ENCODE data around the gene NCLN. TPM values are rescaled to one million over a fixed set of nuclear protein-coding genes. Genes with fewer than 3 reads are reported as not detected.

The NCLN gene
- total RNA-seq, 1 donor, result 52.7 TPM

GRCh38 chr19:3142292-3142670 lies 43.4 kb upstream of the NCLN start:
- no peak for TF ChIP-seq CTCF (IDR thresholded peaks at IDR 0.05; ENCODE audit: insufficient read depth, low read depth, low read length)
- H3K4me3 ChIP-seq (ENCODE audit: low read depth, low read length), result no peak overlapping the region
- peak; percentile 62 for DNase-seq (ENCODE audit: low read depth)

GRCh38 chr19:3142781-3143337 lies 42.9 kb upstream of the NCLN start:
- no peak for DNase-seq (ENCODE audit: low read depth)
- no peak for TF ChIP-seq CTCF (IDR thresholded peaks at IDR 0.05; ENCODE audit: insufficient read depth, low read depth, low read length)
- H3K4me3 ChIP-seq (ENCODE audit: low read depth, low read length), result no peak overlapping the region

- H3K4me3 ChIP-seq (ENCODE audit: low read depth, low read length), result no peak overlapping the region
- DNase-seq (ENCODE audit: low read depth), result no peak
- no peak for TF ChIP-seq CTCF (IDR thresholded peaks at IDR 0.05; ENCODE audit: insufficient read depth, low read depth, low read length)
Observed at GRCh38 chr19:3145909-3146676, 39.6 kb upstream of the NCLN start.

GRCh38 chr19:3146677-3147100 lies 39.0 kb upstream of the NCLN start:
- DNase-seq (ENCODE audit: low read depth), result no peak

GRCh38 chr19:3148503-3148902 lies 37.2 kb upstream of the NCLN start:
- no peak overlapping the region for H3K4me3 ChIP-seq (ENCODE audit: low read depth, low read length)
- no peak for TF ChIP-seq CTCF (IDR thresholded peaks at IDR 0.05; ENCODE audit: insufficient read depth, low read depth, low read length)
- no peak for DNase-seq (ENCODE audit: low read depth)

More at GRCh38 chr19:3146677-3147100, 39.0 kb upstream of the NCLN start:
- peak; percentile 70 for TF ChIP-seq CTCF (IDR thresholded peaks at IDR 0.05; ENCODE audit: insufficient read depth, low read depth, low read length)
- no peak overlapping the region for H3K4me3 ChIP-seq (ENCODE audit: low read depth, low read length)

GRCh38 chr19:3149089-3149488 lies 36.6 kb upstream of the NCLN start:
- no peak overlapping the region for H3K4me3 ChIP-seq (ENCODE audit: low read depth, low read length)
- DNase-seq (ENCODE audit: low read depth), result no peak
- no peak for TF ChIP-seq CTCF (IDR thresholded peaks at IDR 0.05; ENCODE audit: insufficient read depth, low read depth, low read length)
